SK-N-SH (cell line): ENCODE measurements around the gene HIPK2.

ENCODE experiments used
- CHD2 ChIP-seq: fragments of 150-350 bp; IDR thresholded peaks from 2 replicates; pipeline ENCODE4 v1.6.1; 2018; ENCODE audit warnings: low read length; ENCODE audit not compliant: partially characterized antibody
- CTCF ChIP-seq: fragments of 200-600 bp; sonication (generic); IDR thresholded peaks from 2 replicates; pipeline ENCODE4 v1.6.1; 2017; ENCODE audit warnings: antibody characterized with exemption, mild to moderate bottlenecking, moderate library complexity
- EZH2phosphoT487 ChIP-seq: fragments of 200-600 bp; sonication (generic); IDR thresholded peaks from 2 replicates; pipeline ENCODE4 v1.6.1; 2017; ENCODE audit warnings: low read depth, mixed run types, mild to moderate bottlenecking, antibody characterized with exemption, moderate library complexity, borderline replicate concordance
- GABPA ChIP-seq: IDR thresholded peaks from 2 replicates; pipeline ENCODE4 v1.4.0; 2012; ENCODE audit warnings: low read depth, mild to moderate bottlenecking
- GATA2 ChIP-seq: sonication (generic); formaldehyde crosslinking; IDR thresholded peaks from 2 replicates; pipeline ENCODE4 v1.5.0; 2020; ENCODE audit warnings: mild to moderate bottlenecking, missing genetic modification reagents
- MAX ChIP-seq: IDR thresholded peaks from 2 replicates; pipeline ENCODE4 v1.4.0; 2012; ENCODE audit warnings: low read depth
- NFIC ChIP-seq: IDR thresholded peaks from 2 replicates; pipeline ENCODE4 v1.4.0; 2012; ENCODE audit warnings: borderline replicate concordance
- RXRA ChIP-seq: IDR thresholded peaks from 2 replicates; pipeline ENCODE4 v1.4.0; 2012; ENCODE audit warnings: low read depth, mild to moderate bottlenecking, borderline replicate concordance
- USF1 ChIP-seq: IDR thresholded peaks from 2 replicates; pipeline ENCODE4 v1.4.0; 2012; ENCODE audit warnings: low read depth, borderline replicate concordance

GRCh38 chr7:139656387-139656786 is 121.4 kb downstream of the HIPK2 start:
- TF ChIP-seq GABPA: no peak
- no peak for TF ChIP-seq GATA2 (CRISPR knock-in tag)
- no peak for TF ChIP-seq USF1
- no peak for TF ChIP-seq CHD2
- no peak for TF ChIP-seq EZH2phosphoT487
- no peak for TF ChIP-seq CTCF
- no peak for TF ChIP-seq NFIC
- TF ChIP-seq RXRA: no peak
- TF ChIP-seq MAX: no peak
